ENCODE data around the gene STPG4. TPM values are rescaled to one million over a fixed set of nuclear protein-coding genes. Genes with fewer than 3 reads are reported as not detected.
A peak's percentile ranks its signal among the peaks of the same experiment; 100 is the strongest.

Gene STPG4
- total RNA-seq, 1 experiment from 2014 or later: 0.13 TPM

DNA sequence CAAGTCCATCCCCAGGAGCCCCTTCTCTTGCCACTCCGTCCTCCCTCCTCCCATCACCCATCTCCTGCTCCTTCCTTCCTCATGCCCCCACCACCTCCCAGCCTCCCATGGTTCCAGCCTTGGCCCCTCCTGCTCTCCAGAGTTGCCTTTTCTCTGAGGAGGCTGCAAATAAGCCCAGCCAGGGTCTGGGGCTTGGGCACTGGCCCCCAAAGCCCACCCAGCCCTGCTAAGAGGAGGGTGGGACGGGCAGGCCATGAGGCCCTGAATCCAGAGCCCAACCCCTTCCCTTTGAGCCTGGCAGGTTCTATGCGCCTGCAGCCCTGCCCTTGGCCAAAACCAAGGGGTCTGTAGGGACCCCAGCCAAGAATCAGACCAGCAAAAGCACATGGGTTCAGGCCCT lies 71.6 kb downstream of the STPG4 start:
- no peak overlapping the region for H4K8ac ChIP-seq (replicated peaks; ENCODE audit: insufficient read length, low read depth, low read length)
- no peak overlapping the region for H3K18ac ChIP-seq (ENCODE audit: insufficient read length, low read depth, low read length)
- no peaks in the 10 kb centered on the region; a peak in 1 of 7 replicates for H3K36me3 Mint-ChIP-seq (ENCODE audit: insufficient read depth in 1 of 3, low read depth in 3 of 3)
- H2AFZ ChIP-seq (ENCODE audit: low read length): no peak overlapping the region
- no peak overlapping the region for H4K91ac ChIP-seq (ENCODE audit: insufficient read length, low read depth, low read length)
- no peaks in the 10 kb centered on the region for H3K9me3 Mint-ChIP-seq
- H3K9me3 ChIP-seq (ENCODE audit: control insufficient read depth, low read depth, low read length): no peaks in the 10 kb centered on the region
- no peak overlapping the region for H3K27ac ChIP-seq (ENCODE audit: insufficient read length, low read depth, low read length)
- peak overlapping the region; percentile 6; the same call in 1 of the 2 replicates for H3K14ac ChIP-seq (ENCODE audit: insufficient read depth, low read length)
- H2BK15ac ChIP-seq (ENCODE audit: low read depth, low read length): no peak overlapping the region
- H3K23me2 ChIP-seq (ENCODE audit: insufficient read length, low read depth, low read length, poor library complexity, severe bottlenecking): no peaks in the 10 kb centered on the region
- TF ChIP-seq, protein P1, sequence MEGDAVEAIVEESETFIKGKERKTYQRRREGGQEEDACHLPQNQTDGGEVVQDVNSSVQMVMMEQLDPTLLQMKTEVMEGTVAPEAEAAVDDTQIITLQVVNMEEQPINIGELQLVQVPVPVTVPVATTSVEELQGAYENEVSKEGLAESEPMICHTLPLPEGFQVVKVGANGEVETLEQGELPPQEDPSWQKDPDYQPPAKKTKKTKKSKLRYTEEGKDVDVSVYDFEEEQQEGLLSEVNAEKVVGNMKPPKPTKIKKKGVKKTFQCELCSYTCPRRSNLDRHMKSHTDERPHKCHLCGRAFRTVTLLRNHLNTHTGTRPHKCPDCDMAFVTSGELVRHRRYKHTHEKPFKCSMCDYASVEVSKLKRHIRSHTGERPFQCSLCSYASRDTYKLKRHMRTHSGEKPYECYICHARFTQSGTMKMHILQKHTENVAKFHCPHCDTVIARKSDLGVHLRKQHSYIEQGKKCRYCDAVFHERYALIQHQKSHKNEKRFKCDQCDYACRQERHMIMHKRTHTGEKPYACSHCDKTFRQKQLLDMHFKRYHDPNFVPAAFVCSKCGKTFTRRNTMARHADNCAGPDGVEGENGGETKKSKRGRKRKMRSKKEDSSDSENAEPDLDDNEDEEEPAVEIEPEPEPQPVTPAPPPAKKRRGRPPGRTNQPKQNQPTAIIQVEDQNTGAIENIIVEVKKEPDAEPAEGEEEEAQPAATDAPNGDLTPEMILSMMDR (conservative IDR thresholded peaks at IDR 0.05): no peak
- peaks cover 8% of the 10 kb centered on the region; the same call in 1 of the 2 replicates for H3K4me1 ChIP-seq (ENCODE audit: insufficient read depth, low read length)
- no peak overlapping the region for H3K56ac ChIP-seq (ENCODE audit: insufficient read length, low read depth, low read length)
- no peak overlapping the region for H2BK5ac ChIP-seq (ENCODE audit: insufficient read length, low read length)
- peaks cover 30 to 37% of the 10 kb centered on the region in 2 experiments for H3K4me1 Mint-ChIP-seq
- no peaks in the 10 kb centered on the region for H4K20me1 ChIP-seq (ENCODE audit: control insufficient read depth, insufficient read depth, insufficient read length)
- H3K9ac ChIP-seq (ENCODE audit: extremely low read depth, insufficient read length, low read length): no peak overlapping the region
- no peak overlapping the region for H2AK5ac ChIP-seq (ENCODE audit: insufficient read length, low read length)
- H3T11ph ChIP-seq (ENCODE audit: low read length): no peak overlapping the region
- H3K27ac Mint-ChIP-seq: no peak overlapping the region
- no peak overlapping the region for H2BK120ac ChIP-seq (ENCODE audit: low read depth, low read length, poor library complexity, severe bottlenecking)
- H2BK20ac ChIP-seq (ENCODE audit: low read depth, low read length, poor library complexity, severe bottlenecking): no peak overlapping the region
- no peak overlapping the region for H3K4me2 ChIP-seq (ENCODE audit: insufficient read depth, insufficient read length, low read length)
- H3K79me1 ChIP-seq (ENCODE audit: insufficient read depth, low read depth, low read length, poor library complexity, severe bottlenecking): no peaks in the 10 kb centered on the region
- no peak overlapping the region for H3K4ac ChIP-seq (ENCODE audit: low read depth, low read length)
- no peak overlapping the region for H3K23ac ChIP-seq (ENCODE audit: insufficient read length, low read depth, low read length)
- H3K27me3 Mint-ChIP-seq (ENCODE audit: low read depth): peaks cover 10% of the 10 kb centered on the region
- DNase-seq: no peak
- no peak overlapping the region for H4K5ac ChIP-seq (ENCODE audit: insufficient read length, low read depth, low read length)
- no CpG with 5 or more reads among the region's 3 CpGs for WGBS (ENCODE audit: extremely low coverage, insufficient read length, low lambda C conversion rate)
- H3K79me2 ChIP-seq (ENCODE audit: insufficient read depth, low read length): no peaks in the 10 kb centered on the region
- no peak overlapping the region for H3K4me3 Mint-ChIP-seq
- no peak overlapping the region for H2BK12ac ChIP-seq (ENCODE audit: insufficient read length, low read depth, low read length)
- H3K27me3 ChIP-seq (ENCODE audit: insufficient read depth, low read length): no peaks in the 10 kb centered on the region
